Neuronal stem cell (in vitro differentiated cells): ENCODE results near the gene LCN1.
A peak's percentile ranks its signal among the peaks of the same experiment; 100 is the strongest.

ENCODE experiments used
- DNase-seq: peaks from one replicate; pipeline ENCODE4 v3.0.0-alpha.2; 2013; ENCODE audit warnings: low spot score
- H2AFZ ChIP-seq: one replicate; pipeline ENCODE4 v1.6.1; 2013; ENCODE audit warnings: mild to moderate bottlenecking, low read length, inconsistent platforms
- H2AK5ac ChIP-seq: 2 replicates; pipeline ENCODE4 v1.6.1; 2013; ENCODE audit warnings: low read depth, mild to moderate bottlenecking, inconsistent platforms, low read length, moderate library complexity, mixed read lengths
- H2BK120ac ChIP-seq: 2 replicates; pipeline ENCODE4 v1.6.1; 2013; ENCODE audit warnings: low read depth, mild to moderate bottlenecking, inconsistent platforms, low read length, moderate library complexity, mixed read lengths
- H2BK12ac ChIP-seq: one replicate; pipeline ENCODE4 v1.6.1; 2013; ENCODE audit warnings: low read length, inconsistent platforms
- H2BK15ac ChIP-seq: 2 replicates; pipeline ENCODE4 v1.6.1; 2013; ENCODE audit warnings: mild to moderate bottlenecking, low read length, inconsistent platforms, mixed read lengths
- H2BK5ac ChIP-seq: one replicate; pipeline ENCODE4 v1.6.1; 2013; ENCODE audit warnings: inconsistent platforms, mild to moderate bottlenecking, low read length, moderate library complexity
- H3K14ac ChIP-seq: one replicate; pipeline ENCODE4 v1.6.1; 2013; ENCODE audit warnings: low read length, inconsistent platforms
- H3K18ac ChIP-seq: 2 replicates; pipeline ENCODE4 v1.6.1; 2013; ENCODE audit warnings: low read length, inconsistent platforms
- H3K23ac ChIP-seq: 2 replicates; pipeline ENCODE4 v1.6.1; 2013; ENCODE audit warnings: low read depth, mild to moderate bottlenecking, mixed read lengths, low read length, inconsistent platforms; ENCODE audit not compliant: poor library complexity
- H3K27ac ChIP-seq: replicated peaks from 3 replicates; pipeline ENCODE4 v1.5.1; 2013; ENCODE audit warnings: low read length, inconsistent platforms
- H3K27me3 ChIP-seq, 3 experiments: 2 replicates each; pipeline ENCODE4 v1.6.1; 2013; ENCODE audit warnings: low read length in 3 of 3, mild to moderate bottlenecking in 2 of 3, inconsistent platforms in 1 of 3, low read depth in 1 of 3, mixed read lengths in 1 of 3, moderate library complexity in 1 of 3; ENCODE audit not compliant: control insufficient read depth in 3 of 3, insufficient read depth in 3 of 3
- H3K36me3 ChIP-seq, 2 donors: replicated peaks in 1 of 2; 2 replicates each; pipeline ENCODE4 v1.6.1; 2013; ENCODE audit warnings: low read length in 2 of 2; ENCODE audit not compliant: control insufficient read depth in 2 of 2, insufficient read depth in 2 of 2
- H3K4ac ChIP-seq: 2 replicates; pipeline ENCODE4 v1.6.1; 2013; ENCODE audit warnings: inconsistent platforms, mild to moderate bottlenecking, low read length, moderate library complexity
- H3K4me1 ChIP-seq, 2 donors: 1 replicate in 1 of 2; 2 replicates in 1 of 2; pipeline ENCODE4 v1.6.1; 2013; ENCODE audit warnings: low read length in 2 of 2, low read depth in 1 of 2; ENCODE audit not compliant: control insufficient read depth in 2 of 2, insufficient read depth in 1 of 2
- H3K4me2 ChIP-seq: one replicate; pipeline ENCODE4 v1.6.1; 2013; ENCODE audit warnings: mild to moderate bottlenecking, low read length, inconsistent platforms; ENCODE audit not compliant: insufficient read depth, poor library complexity, severe bottlenecking
- H3K4me3 ChIP-seq, 2 donors: 2 replicates each; pipeline ENCODE4 v1.5.1; 2013; ENCODE audit warnings: low read length in 2 of 2, mild to moderate bottlenecking in 2 of 2, inconsistent platforms in 1 of 2, moderate library complexity in 1 of 2
- H3K79me1 ChIP-seq: one replicate; pipeline ENCODE4 v1.6.1; 2013; ENCODE audit warnings: low read depth, mild to moderate bottlenecking, inconsistent platforms, low read length, moderate library complexity
- H3K9ac ChIP-seq: one replicate; pipeline ENCODE4 v1.6.1; 2013; ENCODE audit warnings: mild to moderate bottlenecking, low read depth, low read length, inconsistent platforms; ENCODE audit not compliant: poor library complexity
- H3K9me3 ChIP-seq, 2 donors: replicated peaks in 1 of 2; 2 replicates each; pipeline versions ENCODE3 to v1.6.1; 2013; ENCODE audit warnings: low read length in 2 of 2, mild to moderate bottlenecking in 2 of 2, inconsistent platforms in 1 of 2, low read depth in 1 of 2, mixed read lengths in 1 of 2, moderate library complexity in 1 of 2; ENCODE audit not compliant: control insufficient read depth in 2 of 2, insufficient read depth in 1 of 2
- H4K8ac ChIP-seq: one replicate; pipeline ENCODE4 v1.6.1; 2013; ENCODE audit warnings: low read depth, mild to moderate bottlenecking, inconsistent platforms, low read length, moderate library complexity
- H4K91ac ChIP-seq: one replicate; pipeline ENCODE4 v1.6.1; 2013; ENCODE audit warnings: low read length, low read depth, mild to moderate bottlenecking, inconsistent platforms; ENCODE audit not compliant: poor library complexity
- WGBS, 2 donors: extraction: QIAGEN DNeasy Blood & Tissue Kit; methylation state at CpG; one replicate each; pipeline ENCODE4 v1.1.7; 2013; ENCODE audit warnings: missing lambda C conversion rate in 2 of 2, mixed read lengths in 1 of 2; ENCODE audit not compliant: insufficient read length in 2 of 2, insufficient replicate concordance in 1 of 2; ENCODE audit errors: extremely low coverage in 2 of 2; 5-methylcytosine and 5-hydroxymethylcytosine counted together

The LCN1 gene

DNA sequence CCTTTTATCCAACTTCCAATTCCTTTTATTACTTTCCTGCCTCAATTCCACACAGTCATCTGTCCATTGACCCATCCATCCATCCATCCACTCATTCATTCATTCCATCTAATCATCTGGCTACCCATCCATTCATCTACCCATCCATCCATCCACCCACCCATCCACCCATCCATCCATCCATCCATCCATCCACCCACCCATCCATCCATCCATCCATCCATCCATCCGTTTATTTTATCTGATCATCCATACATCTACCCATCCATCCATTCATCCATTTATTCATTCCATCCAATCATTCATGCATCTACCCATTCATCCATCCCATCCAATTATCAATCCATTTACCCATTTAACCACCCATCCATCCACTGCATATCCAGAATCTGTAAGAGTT lies 51.9 kb downstream of the LCN1 start:
- DNase-seq, result no peak
- H2BK15ac ChIP-seq, result no peak overlapping the region
- H3K9me3 ChIP-seq, result no peaks in the 10 kb centered on the region
- H3K27ac ChIP-seq, result no peak overlapping the region
- no peak overlapping the region for H3K4me3 ChIP-seq
- H3K27me3 ChIP-seq, result peaks cover 0 to 8% (median 0%) of the 10 kb centered on the region in 3 experiments
- no peak overlapping the region for H2BK120ac ChIP-seq
- no peak overlapping the region for H2BK12ac ChIP-seq
- H2AFZ ChIP-seq, result no peak overlapping the region
- 100% methylated on average over 1 of the region's 1 CpG; no CpG with 5 or more reads in 1 of the 2 donors for WGBS, 2 donors
- no peak overlapping the region for H3K23ac ChIP-seq
- no peak overlapping the region for H3K4ac ChIP-seq
- no peak overlapping the region for H3K14ac ChIP-seq
- H3K4me1 ChIP-seq, result peaks cover 0 to 6% of the 10 kb centered on the region in 2 donors
- H2AK5ac ChIP-seq, result no peak overlapping the region
- no peak overlapping the region for H2BK5ac ChIP-seq
- no peak overlapping the region for H4K8ac ChIP-seq
- no peak overlapping the region for H3K18ac ChIP-seq
- no peaks in the 10 kb centered on the region for H3K36me3 ChIP-seq
- no peak overlapping the region for H3K4me2 ChIP-seq
- no peak overlapping the region for H3K9ac ChIP-seq
- H4K91ac ChIP-seq, result no peak overlapping the region
- no peaks in the 10 kb centered on the region for H3K79me1 ChIP-seq

DNA sequence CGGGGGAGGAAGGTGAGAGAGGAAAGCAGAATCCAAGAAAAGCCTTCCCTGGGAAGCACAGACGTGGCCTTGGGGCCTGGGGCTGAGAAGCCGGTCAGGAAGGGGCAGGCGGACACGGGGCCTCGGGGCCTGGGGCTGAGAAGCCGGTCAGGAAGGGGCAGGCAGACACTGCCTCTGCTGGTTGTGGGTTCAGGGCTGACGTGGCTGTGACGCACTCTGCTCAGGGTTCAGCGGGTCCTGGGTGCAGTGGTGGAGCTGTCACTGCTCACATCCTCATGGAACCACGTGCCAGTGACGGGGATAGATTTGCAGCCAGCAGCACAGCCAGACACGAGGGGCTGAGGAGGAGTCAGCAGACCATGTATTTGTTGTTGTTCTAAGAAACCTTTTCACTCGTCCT lies 53.1 kb downstream of the LCN1 start:
- H3K79me1 ChIP-seq, result no peaks in the 10 kb centered on the region
- no peak overlapping the region for H3K4me2 ChIP-seq
- H3K23ac ChIP-seq, result no peak overlapping the region
- H3K27me3 ChIP-seq, result peaks cover 0 to 8% (median 0%) of the 10 kb centered on the region in 3 experiments
- peaks cover 0 to 6% of the 10 kb centered on the region in 2 donors for H3K4me1 ChIP-seq
- no peak overlapping the region for H4K8ac ChIP-seq
- no peak overlapping the region for H3K18ac ChIP-seq
- H2AK5ac ChIP-seq, result no peak overlapping the region
- no peaks in the 10 kb centered on the region for H3K36me3 ChIP-seq
- no peak overlapping the region for H3K9ac ChIP-seq
- H3K9me3 ChIP-seq, result no peaks in the 10 kb centered on the region
- H3K4ac ChIP-seq, result no peak overlapping the region
- DNase-seq, result no peak
- no peak overlapping the region for H2AFZ ChIP-seq
- no peak overlapping the region for H3K14ac ChIP-seq
- WGBS, 2 donors, result no CpG with 5 or more reads among the region's 14 CpGs
- H2BK5ac ChIP-seq, result no peak overlapping the region
- no peak overlapping the region for H2BK120ac ChIP-seq
- no peak overlapping the region for H2BK12ac ChIP-seq
- no peak overlapping the region for H2BK15ac ChIP-seq
- no peak overlapping the region for H3K4me3 ChIP-seq
- H3K27ac ChIP-seq, result no peak overlapping the region
- no peak overlapping the region for H4K91ac ChIP-seq

DNA sequence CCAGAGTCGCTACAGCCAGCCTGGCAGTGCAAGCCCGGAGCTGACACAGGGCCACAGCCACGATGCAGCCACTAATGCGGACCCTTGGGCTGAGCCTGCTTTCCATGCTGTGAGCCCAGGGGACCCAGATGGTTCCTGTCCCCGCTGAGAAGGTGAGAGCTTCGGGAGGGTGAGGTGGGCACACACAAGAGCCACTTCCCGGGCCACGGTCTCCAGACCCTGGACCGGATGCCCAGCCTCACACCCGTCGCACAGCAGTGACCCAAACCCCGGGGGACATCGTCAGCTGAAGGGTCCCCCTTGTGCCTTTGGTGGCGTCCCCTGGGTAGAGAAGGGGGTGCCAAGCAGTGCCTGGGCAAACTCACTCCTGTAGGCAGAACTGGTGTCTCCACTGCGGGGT lies 53.7 kb downstream of the LCN1 start:
- Histone ChIP-seq H4K8ac (no peak overlapping the region), H3K27me3 (peaks cover 0 to 8% (median 0%) of the 10 kb centered on the region in 3 experiments), H2BK120ac (no peak overlapping the region)

More for the DNA sequence above, 53.7 kb downstream of the LCN1 start:
- no peak overlapping the region for H3K14ac ChIP-seq
- H3K36me3 ChIP-seq, result no peaks in the 10 kb centered on the region
- H3K4me3 ChIP-seq, result no peak overlapping the region
- no CpG with 5 or more reads among the region's 15 CpGs for WGBS, 2 donors
- peak overlapping the region; percentile 9 for H3K18ac ChIP-seq
- H3K9me3 ChIP-seq, result no peaks in the 10 kb centered on the region
- no peak overlapping the region for H2AK5ac ChIP-seq
- no peak overlapping the region for H3K27ac ChIP-seq
- H3K79me1 ChIP-seq, result no peaks in the 10 kb centered on the region
- no peak for DNase-seq
- no peak overlapping the region for H2AFZ ChIP-seq
- H3K4me2 ChIP-seq, result no peak overlapping the region
- peak overlapping the region; percentile 28 for H2BK15ac ChIP-seq
- peaks cover 0 to 6% of the 10 kb centered on the region in 2 donors for H3K4me1 ChIP-seq
- H2BK5ac ChIP-seq, result no peak overlapping the region
- no peak overlapping the region for H3K23ac ChIP-seq
- H2BK12ac ChIP-seq, result no peak overlapping the region
- H3K9ac ChIP-seq, result no peak overlapping the region
- H3K4ac ChIP-seq, result no peak overlapping the region
- no peak overlapping the region for H4K91ac ChIP-seq
